Iris pigment epithelial cell (primary cell): ENCODE data around the gene SH2D6.
"Not testable (repeated sequence)": the region's sequence is repeated elsewhere in the genome, so short reads cannot be mapped to it uniquely, and the experiment has no call there.

Experiments
- DNase-seq: peaks from one replicate; pipeline ENCODE4 v3.0.0-alpha.2; 2011; ENCODE audit warnings: low read depth

The SH2D6 gene

GRCh38 chr2:85470850-85471800 lies 52.6 kb downstream of the SH2D6 start:
- peak; percentile 8 for DNase-seq

GRCh38 chr2:85472261-85472660 lies 53.7 kb downstream of the SH2D6 start:
- no peak for DNase-seq

- DNase-seq: no peak
Measured at GRCh38 chr2:85475799-85476490, 57.4 kb downstream of the SH2D6 start.

GRCh38 chr2:85476624-85477023 lies 58.1 kb downstream of the SH2D6 start:
- DNase-seq: no peak

GRCh38 chr2:85477884-85478283 lies 59.4 kb downstream of the SH2D6 start:
- no peak for DNase-seq

GRCh38 chr2:85481818-85482777 lies 63.6 kb downstream of the SH2D6 start:
- no peak for DNase-seq

GRCh38 chr2:85484615-85485014 lies 66.1 kb downstream of the SH2D6 start:
- not testable (repeated sequence) for DNase-seq

- peak; percentile 59 for DNase-seq
Measured at GRCh38 chr2:85485815-85486214, 67.3 kb downstream of the SH2D6 start.
